ENCODE measurements around the gene TMEM131L.
"Not testable (repeated sequence)": the region's sequence is repeated elsewhere in the genome, so short reads cannot be mapped to it uniquely, and the experiment has no call there.

The TMEM131L gene

GRCh38 chr4:153572609-153573008, 106.4 kb downstream of the TMEM131L start:
- in situ Hi-C loops (cut with MboI; ENCODE audit: low sequenced_read_pairs): no loop called here

GRCh38 chr4:153573221-153573620, 107.1 kb downstream of the TMEM131L start:
- in situ Hi-C loops (cut with MboI; ENCODE audit: low sequenced_read_pairs): no loop called here

- in situ Hi-C loops (cut with MboI; ENCODE audit: low sequenced_read_pairs): no loop called here
Measured at GRCh38 chr4:153573881-153574802, 108.0 kb downstream of the TMEM131L start.

DNA sequence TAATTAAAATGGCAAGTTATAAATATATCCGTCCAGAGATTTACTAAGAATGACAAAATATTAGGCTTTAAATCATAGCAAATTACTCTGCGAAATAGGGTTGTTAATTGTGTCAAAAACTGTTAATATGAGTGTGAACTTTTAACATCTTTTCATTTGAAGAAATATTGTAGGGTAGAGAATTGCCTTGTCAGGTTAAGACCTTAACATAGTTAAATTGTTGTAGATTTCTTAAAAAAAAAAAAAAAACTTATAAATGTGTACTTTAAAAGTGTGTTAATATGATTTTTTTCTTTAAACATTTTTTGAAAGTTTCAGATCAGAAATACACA, 110.2 kb downstream of the TMEM131L start:
- in situ Hi-C loops (cut with MboI; ENCODE audit: low sequenced_read_pairs): no loop called here

- in situ Hi-C loops (cut with MboI; ENCODE audit: low sequenced_read_pairs): no loop called here
Measured at GRCh38 chr4:153577053-153577452, 110.9 kb downstream of the TMEM131L start.

GRCh38 chr4:153579410-153579809, 113.2 kb downstream of the TMEM131L start:
- in situ Hi-C loops (cut with MboI; ENCODE audit: low sequenced_read_pairs): no loop called here

- in situ Hi-C loops (cut with MboI; ENCODE audit: low sequenced_read_pairs): loop anchor here (10.0 kb wide), 1 partner anchor 435 kb away; no protein-coding TSS in a partner anchor
Measured at GRCh38 chr4:153579872-153580271, 113.7 kb downstream of the TMEM131L start.

DNA sequence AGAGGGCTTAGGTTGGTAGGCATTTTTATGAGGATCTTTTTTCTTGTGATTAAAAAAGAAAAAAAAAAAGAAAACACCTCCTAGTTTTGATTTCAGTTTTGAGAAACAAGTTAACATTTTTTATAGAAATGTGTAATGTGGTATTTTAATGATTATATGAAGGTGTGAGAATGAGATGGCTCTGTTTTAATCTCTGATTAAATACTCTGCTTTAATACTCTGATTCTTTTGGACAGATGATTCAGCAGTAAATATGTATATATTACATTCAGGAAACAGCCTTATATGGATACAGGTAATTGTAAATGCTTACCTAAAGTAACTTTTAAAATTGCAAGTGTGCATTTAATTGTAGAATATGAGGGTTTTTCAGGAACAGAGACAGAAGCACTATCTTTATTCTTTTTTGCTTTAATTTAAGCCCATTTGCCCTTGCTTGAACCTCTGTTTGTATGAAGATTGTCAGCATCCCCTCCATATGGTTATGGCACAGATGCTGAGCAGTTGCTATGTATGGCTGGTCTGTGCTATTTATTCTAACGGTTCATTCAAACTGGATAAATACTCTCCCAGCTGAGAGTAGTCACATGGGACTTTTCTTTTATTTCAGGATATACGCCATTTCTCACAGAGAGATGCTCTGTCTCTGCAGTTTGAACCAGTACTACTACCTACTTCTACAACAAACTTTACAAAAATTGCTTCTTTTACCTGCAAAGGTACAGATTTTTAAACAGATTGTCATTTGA, 117.0 kb downstream of the TMEM131L start:
- in situ Hi-C loops (cut with MboI; ENCODE audit: low sequenced_read_pairs): loop anchor here (10.0 kb wide), 1 partner anchor 438 kb away; no protein-coding TSS in a partner anchor

- in situ Hi-C loops (cut with MboI; ENCODE audit: low sequenced_read_pairs): loop anchor here (10.0 kb wide), 1 partner anchor 440 kb away; no protein-coding TSS in a partner anchor
Measured at GRCh38 chr4:153585026-153585425, 118.9 kb downstream of the TMEM131L start.

DNA sequence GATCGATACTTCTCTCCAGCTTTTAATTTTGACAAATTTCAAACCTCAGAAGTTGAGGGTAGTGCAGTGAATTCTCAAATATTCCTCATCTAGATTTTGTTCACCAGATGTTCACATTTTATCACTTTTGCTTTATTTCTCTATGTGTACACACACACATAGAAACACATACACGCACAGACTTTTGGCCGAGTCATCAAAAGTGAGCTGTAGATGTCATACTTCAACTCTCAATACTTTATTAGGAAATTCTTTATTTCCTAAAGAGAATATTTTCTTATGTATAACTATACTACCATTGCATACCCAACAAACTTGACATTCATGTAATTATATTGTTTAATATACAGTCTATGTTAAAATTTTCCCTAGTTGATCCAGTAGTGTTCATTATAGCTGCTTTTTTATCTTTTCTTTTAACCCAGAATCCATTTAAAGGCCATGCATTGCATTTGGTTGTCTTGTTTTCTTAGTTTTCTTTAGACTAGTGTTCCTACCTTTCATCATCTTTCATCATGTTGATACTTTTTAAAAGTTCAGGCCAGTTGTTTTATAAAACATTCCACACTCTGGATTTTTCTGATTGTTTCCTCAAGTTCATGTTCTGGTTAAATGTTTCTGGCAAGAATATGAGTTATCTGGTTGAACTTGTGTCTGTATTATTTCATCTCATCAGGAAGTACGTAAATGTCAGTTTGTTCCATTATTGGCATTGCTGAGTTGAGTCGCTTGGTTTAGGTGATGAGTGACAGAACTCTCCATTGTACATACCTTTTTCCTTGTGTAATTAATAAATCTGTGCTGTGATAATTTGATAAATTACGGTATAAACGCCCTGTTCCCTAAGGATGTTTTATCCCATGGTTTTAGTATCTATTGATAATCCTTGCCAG, 123.8 kb downstream of the TMEM131L start:
- in situ Hi-C loops (cut with MboI; ENCODE audit: low sequenced_read_pairs): loop anchor here (10.0 kb wide), 1 partner anchor 445 kb away; no protein-coding TSS in a partner anchor

GRCh38 chr4:153591441-153591840, 125.3 kb downstream of the TMEM131L start:
- in situ Hi-C loops (cut with MboI; ENCODE audit: low sequenced_read_pairs): no loop called here

DNA sequence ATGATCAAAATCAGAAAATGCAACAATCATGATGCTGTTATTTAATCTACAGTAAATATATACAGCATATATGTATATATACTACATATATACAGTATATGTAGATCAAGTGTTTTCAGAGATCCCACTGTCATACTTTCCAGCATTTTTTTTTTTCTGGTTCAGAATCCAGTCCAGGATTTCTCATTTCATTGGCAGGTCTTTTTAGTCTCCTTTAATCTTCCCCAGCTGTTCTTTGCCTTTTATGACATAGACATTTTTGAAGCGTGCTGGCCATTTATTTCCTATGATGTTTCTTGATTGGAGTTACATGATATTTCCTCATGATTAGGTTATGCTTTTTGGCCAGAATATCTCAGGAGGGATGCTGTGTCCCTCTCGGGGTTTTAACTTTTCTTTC, 125.9 kb downstream of the TMEM131L start:
- in situ Hi-C loops (cut with MboI; ENCODE audit: low sequenced_read_pairs): no loop called here

DNA sequence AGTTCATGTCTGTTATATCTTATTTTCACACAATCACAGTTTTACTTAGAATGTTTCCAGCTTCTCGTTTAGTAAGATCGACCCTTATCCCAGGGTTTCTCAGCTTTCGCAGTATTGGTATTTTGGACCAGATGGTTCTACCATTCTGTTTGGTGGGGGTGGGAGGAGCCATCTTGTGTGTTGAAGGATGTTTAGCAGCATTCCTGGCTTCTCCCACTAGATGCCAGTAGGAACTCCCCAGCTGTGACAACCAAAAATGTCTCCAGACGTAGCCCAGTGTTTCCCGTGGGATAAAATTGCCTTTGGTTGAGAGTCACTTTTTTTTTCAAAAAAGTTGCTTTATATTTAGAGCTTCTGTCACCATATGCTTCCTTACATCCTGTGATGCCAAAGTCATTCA, 127.0 kb downstream of the TMEM131L start:
- in situ Hi-C loops (cut with MboI; ENCODE audit: low sequenced_read_pairs): no loop called here

DNA sequence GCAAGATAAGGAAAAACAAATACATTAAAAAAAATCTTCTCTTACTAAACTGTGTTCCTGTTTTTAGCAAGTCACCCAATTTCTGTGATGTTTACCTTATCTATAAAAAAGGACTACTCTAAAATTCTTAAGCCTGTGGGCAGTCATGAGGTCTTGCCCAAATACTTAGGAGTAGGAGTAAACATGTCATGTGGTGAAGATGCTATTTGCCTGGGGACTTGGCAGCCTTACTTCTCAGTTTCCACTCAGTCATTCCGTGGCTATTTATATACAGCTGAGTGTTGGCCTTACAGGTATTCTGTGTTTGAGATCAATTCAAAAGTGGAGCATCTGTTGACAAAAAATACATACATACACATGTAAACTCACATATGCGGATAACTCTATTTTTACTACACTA, 128.1 kb downstream of the TMEM131L start:
- in situ Hi-C loops (cut with MboI; ENCODE audit: low sequenced_read_pairs): no loop called here

DNA sequence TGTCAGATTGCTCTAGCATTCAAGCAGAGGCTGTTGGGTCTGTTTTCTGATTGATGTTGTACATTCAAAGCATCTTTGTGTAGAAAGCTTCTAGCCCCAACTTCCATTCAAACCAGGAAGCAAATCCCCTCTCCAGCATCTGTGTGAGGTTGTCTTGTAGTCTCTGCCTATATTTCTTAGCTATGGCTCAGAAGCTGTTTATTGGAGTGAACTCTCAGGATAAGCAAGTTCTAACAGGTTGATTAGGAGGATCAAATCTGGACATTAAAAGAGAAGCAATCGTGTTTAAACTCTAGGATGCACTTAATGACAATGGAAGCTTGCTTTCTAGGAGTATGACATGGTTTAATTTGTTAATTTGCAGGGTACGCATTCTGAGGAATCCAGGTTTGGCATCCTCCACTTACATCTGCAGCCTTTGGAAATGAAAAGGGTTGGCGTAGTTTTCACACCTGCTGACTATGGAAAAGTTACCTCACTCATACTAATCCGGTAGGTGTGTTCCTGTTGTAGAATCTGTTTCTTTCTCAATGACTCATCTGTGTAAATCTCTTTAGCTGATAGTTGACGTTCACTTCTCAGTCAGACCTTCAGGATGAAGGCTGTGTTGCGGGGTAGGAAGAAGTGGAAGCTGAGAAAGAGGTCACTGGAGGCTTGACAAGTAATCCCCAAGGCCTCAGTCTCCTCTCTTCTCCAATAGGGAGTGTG, 129.9 kb downstream of the TMEM131L start:
- in situ Hi-C loops (cut with MboI; ENCODE audit: low sequenced_read_pairs): no loop called here

DNA sequence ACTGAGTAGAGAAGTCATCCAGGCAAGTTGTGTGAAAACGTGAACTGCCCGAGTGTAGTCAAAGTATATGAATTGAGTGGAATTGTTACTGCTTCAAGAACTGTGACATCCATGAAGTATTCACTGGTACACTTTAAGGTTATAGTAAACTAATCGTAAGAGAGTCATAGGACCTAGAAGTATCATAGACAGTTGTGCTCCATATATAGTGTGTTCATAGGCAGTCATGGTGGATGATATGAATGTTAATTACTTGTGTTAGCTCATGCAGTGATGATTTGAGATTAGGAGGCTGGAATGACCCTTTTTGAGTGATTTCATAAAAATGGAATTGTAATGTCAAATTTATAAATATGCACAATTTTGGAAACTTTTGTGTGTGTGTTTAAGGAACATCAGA, 136.6 kb downstream of the TMEM131L start:
- in situ Hi-C loops (cut with MboI; ENCODE audit: low sequenced_read_pairs): no loop called here

- in situ Hi-C loops (cut with MboI; ENCODE audit: low sequenced_read_pairs): no loop called here
Measured at GRCh38 chr4:153603258-153603657, 137.1 kb downstream of the TMEM131L start.

- in situ Hi-C loops (cut with MboI; ENCODE audit: low sequenced_read_pairs): no loop called here
Measured at GRCh38 chr4:153603835-153604234, 137.7 kb downstream of the TMEM131L start.

DNA sequence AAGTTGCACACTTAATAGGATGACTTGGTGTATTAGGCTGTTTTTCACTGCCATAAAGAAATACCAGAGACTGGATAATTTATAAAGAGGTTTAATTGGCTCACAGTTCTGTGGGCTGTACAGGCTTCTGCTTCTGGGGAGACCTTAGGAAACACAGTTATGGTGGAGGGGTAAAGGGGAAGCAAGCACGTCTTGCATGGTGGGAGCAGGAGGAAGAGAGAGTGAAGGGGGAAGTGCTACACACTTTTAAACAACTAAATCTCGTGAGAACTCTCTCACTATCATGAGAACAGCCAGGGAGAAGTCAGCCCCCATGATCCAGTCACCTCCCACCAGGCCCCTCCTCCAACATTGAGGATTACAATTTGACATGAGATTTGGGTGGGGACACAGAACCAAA, 142.9 kb downstream of the TMEM131L start:
- in situ Hi-C loops (cut with MboI; ENCODE audit: low sequenced_read_pairs): not testable (repeated sequence)
